ENCODE results near the gene TEX2.

DNA sequence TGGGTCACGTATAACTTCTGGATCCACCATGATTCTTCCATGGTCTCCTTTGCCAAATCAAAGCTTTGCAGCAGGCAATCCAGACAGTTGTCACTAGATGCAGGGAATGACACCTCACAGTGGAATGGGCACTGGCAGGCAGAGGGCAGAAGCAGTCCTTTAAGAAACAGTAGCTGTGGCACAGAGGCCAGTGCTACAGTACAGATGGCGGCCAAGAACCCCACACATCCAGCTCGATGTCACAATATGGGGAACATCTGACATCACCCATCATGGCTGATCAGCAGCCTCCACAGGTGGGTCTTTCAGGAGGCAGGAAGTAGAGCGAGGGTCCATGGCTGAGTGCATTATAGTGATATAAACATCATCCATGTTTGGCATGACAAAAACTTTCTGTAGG is 114.4 kb downstream of the TEX2 start:
- TF ChIP-seq, protein P1, sequence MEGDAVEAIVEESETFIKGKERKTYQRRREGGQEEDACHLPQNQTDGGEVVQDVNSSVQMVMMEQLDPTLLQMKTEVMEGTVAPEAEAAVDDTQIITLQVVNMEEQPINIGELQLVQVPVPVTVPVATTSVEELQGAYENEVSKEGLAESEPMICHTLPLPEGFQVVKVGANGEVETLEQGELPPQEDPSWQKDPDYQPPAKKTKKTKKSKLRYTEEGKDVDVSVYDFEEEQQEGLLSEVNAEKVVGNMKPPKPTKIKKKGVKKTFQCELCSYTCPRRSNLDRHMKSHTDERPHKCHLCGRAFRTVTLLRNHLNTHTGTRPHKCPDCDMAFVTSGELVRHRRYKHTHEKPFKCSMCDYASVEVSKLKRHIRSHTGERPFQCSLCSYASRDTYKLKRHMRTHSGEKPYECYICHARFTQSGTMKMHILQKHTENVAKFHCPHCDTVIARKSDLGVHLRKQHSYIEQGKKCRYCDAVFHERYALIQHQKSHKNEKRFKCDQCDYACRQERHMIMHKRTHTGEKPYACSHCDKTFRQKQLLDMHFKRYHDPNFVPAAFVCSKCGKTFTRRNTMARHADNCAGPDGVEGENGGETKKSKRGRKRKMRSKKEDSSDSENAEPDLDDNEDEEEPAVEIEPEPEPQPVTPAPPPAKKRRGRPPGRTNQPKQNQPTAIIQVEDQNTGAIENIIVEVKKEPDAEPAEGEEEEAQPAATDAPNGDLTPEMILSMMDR (IDR thresholded peaks at IDR 0.05; ENCODE audit: insufficient read depth, low read length) = no peak
- TF ChIP-seq POLR2AphosphoS5 (IDR thresholded peaks at IDR 0.05; ENCODE audit: low read depth) = peak; percentile 44
- TF ChIP-seq, protein P2, sequence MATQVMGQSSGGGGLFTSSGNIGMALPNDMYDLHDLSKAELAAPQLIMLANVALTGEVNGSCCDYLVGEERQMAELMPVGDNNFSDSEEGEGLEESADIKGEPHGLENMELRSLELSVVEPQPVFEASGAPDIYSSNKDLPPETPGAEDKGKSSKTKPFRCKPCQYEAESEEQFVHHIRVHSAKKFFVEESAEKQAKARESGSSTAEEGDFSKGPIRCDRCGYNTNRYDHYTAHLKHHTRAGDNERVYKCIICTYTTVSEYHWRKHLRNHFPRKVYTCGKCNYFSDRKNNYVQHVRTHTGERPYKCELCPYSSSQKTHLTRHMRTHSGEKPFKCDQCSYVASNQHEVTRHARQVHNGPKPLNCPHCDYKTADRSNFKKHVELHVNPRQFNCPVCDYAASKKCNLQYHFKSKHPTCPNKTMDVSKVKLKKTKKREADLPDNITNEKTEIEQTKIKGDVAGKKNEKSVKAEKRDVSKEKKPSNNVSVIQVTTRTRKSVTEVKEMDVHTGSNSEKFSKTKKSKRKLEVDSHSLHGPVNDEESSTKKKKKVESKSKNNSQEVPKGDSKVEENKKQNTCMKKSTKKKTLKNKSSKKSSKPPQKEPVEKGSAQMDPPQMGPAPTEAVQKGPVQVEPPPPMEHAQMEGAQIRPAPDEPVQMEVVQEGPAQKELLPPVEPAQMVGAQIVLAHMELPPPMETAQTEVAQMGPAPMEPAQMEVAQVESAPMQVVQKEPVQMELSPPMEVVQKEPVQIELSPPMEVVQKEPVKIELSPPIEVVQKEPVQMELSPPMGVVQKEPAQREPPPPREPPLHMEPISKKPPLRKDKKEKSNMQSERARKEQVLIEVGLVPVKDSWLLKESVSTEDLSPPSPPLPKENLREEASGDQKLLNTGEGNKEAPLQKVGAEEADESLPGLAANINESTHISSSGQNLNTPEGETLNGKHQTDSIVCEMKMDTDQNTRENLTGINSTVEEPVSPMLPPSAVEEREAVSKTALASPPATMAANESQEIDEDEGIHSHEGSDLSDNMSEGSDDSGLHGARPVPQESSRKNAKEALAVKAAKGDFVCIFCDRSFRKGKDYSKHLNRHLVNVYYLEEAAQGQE (IDR thresholded peaks at IDR 0.05; ENCODE audit: insufficient replicate concordance, low read depth) = no peak

All from HL-60 (cell line).